NCI-H510A (cell line): ENCODE data around the gene TIMP3.

Experiments used
- DNase-seq: peaks from one replicate; lab custom pipeline; 2025; lab: John Stamatoyannopoulos, UW

The TIMP3 gene

DNA sequence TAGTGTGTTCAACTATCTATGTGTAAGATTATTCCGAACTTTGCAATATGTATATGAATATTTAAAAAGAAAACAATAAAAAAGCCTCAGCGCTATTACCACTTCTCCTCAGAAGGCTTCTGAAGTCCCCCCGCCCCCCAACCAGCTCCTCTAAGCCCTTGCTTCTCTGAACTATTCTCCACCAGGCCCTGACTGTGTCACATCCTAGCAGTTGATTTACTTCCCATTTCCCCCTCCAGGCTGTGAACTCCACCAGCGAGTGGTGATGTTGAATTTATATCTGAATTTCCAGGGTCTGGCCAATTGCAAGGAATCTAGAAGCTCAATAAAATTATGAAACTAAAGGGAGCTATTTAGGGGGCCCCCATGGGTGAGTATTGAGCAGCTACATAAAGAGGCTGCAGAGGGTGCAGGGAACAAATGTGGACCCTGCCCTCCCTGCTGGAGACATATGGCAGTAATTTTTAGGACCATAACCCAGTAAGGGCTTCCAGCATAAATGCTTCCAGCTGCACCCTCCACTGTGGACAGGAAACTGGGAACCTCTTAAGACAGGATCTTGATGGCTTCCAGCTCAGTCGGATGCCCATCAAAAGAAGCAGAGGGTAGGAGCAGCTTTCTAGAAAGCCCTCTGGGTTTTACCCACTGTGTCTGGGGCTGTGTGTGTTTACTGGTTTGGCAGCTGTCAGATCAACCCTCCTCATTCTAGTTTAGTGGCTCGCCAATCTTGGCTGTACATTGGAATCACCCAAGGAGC lies 81.4 kb downstream of the TIMP3 start:
- DNase-seq: no peak

DNA sequence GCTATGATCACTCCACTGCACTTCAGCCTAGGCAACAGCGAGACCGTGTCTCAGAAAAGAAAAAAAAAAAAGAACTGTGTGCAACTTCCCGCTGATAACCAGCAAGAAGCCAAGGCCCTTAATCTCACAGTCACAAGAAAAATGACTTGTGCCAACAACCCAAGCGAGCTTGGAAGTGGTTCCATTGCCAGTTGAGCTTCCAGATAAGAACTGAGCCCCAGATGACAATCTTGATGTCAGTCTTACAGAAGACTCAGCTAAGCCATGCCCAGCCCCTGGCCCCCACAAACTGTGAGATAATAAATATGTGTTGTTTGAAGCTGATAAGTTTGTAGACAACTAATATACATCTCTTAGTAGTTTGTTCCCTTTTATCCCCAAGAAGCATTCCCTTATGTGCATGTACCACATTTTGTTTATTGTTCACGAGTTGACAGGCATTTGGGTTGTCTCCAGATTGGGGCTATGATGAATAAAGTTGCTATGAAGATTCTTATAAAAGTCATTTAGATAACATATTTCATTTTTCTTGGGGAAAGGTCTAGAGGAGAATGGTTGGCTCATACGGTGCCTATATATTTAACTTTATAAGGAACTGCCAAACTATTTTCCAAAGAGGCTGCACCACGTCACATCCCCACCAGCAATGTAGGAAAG lies 85.9 kb downstream of the TIMP3 start:
- DNase-seq: no peak

- no peak for DNase-seq
Measured at GRCh38 chr22:32888976-32889375, 87.5 kb downstream of the TIMP3 start.

- DNase-seq: no peak
Measured at GRCh38 chr22:32896891-32897290, 95.4 kb downstream of the TIMP3 start.

- no peak for DNase-seq
Measured at GRCh38 chr22:32897400-32897799, 95.9 kb downstream of the TIMP3 start.

DNA sequence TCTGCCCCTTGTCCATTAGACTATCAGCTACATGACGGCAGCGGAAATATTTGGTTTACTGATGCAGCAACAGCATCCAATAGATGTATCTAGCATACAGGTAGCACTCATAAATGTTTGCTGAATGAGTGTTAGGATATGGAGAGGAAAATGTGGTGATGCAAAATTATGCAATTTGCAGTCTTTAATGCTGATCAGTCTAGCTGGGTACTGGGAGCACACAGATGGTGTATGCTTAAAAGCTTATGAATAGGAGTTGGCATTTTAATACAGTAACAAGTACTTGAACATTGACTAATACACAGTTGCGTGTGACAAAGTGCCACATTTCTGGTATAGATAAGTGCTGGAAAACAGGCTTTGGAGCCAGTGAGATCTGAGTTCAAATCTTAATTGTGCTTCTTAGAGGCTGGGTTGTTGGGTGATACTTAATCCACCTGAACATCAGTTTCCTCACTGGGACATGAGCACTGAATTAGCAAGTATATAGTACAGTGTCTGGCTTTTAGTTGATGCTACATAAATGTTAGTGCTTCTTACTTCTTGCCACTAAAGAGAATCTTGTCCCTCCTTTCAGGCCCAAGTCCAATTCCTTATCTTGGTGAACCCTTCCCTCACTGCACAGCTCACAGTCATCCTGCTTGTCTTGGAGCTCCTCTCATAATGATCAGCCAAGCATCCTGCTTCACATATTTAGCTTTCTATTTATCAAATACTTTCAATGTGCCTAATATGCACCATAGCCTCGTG lies 99.6 kb downstream of the TIMP3 start:
- no peak for DNase-seq

GRCh38 chr22:32901925-32902324 lies 100.4 kb downstream of the TIMP3 start:
- DNase-seq: no peak

GRCh38 chr22:32903507-32903906 lies 102.0 kb downstream of the TIMP3 start:
- DNase-seq: no peak

- no peak for DNase-seq
Measured at GRCh38 chr22:32904044-32904443, 102.5 kb downstream of the TIMP3 start.

GRCh38 chr22:32905400-32905799 lies 103.9 kb downstream of the TIMP3 start:
- DNase-seq: no peak

- no peak for DNase-seq
Measured at GRCh38 chr22:32909581-32910428, 108.3 kb downstream of the TIMP3 start.

GRCh38 chr22:32910429-32910772 lies 108.9 kb downstream of the TIMP3 start:
- DNase-seq: no peak

- DNase-seq: no peak
Measured at GRCh38 chr22:32911503-32911902, 110.0 kb downstream of the TIMP3 start.
